Kidney tubule cell (primary cell): ENCODE measurements around the gene NKG7.

Experiments used
- DNase-seq: peaks from one replicate; pipeline ENCODE4 v3.0.0-alpha.2; 2018; ENCODE audit warnings: low spot score

Gene NKG7

GRCh38 chr19:51337141-51337860, 35.2 kb downstream of the NKG7 start:
- no peak for DNase-seq

- DNase-seq = no peak
Measured at GRCh38 chr19:51333836-51334460, 38.5 kb downstream of the NKG7 start.

GRCh38 chr19:51331716-51332115, 40.7 kb downstream of the NKG7 start:
- no peak for DNase-seq

- no peak for DNase-seq
Measured at GRCh38 chr19:51331193-51331592, 41.3 kb downstream of the NKG7 start.

- DNase-seq = no peak
Measured at GRCh38 chr19:51330366-51330765, 42.1 kb downstream of the NKG7 start.

- no peak for DNase-seq
Measured at GRCh38 chr19:51329411-51329810, 43.0 kb downstream of the NKG7 start.

GRCh38 chr19:51327066-51328001, 45.1 kb downstream of the NKG7 start:
- DNase-seq = peak; percentile 44

- DNase-seq = no peak
Measured at GRCh38 chr19:51326216-51327065, 46.0 kb downstream of the NKG7 start.

GRCh38 chr19:51325161-51325976, 47.1 kb downstream of the NKG7 start:
- no peak for DNase-seq

GRCh38 chr19:51324167-51324481, 48.3 kb downstream of the NKG7 start:
- DNase-seq = no peak

GRCh38 chr19:51323481-51324166, 48.8 kb downstream of the NKG7 start:
- no peak for DNase-seq

- DNase-seq = no peak
Measured at GRCh38 chr19:51321799-51322198, 50.7 kb downstream of the NKG7 start.
